Inflammatory macrophage treated with lipopolysaccharide for 1 hour (primary cell): ENCODE data around the gene TOP2A.
A peak's percentile ranks its signal among the peaks of the same experiment; 100 is the strongest.
"Not testable (repeated sequence)": the region's sequence is repeated elsewhere in the genome, so short reads cannot be mapped to it uniquely, and the experiment has no call there.

ENCODE experiments used
- DNase-seq, 2 donors: peaks; one replicate each; pipeline ENCODE4 v3.0.0-alpha.2; 2020 to 2022

TOP2A gene

DNA sequence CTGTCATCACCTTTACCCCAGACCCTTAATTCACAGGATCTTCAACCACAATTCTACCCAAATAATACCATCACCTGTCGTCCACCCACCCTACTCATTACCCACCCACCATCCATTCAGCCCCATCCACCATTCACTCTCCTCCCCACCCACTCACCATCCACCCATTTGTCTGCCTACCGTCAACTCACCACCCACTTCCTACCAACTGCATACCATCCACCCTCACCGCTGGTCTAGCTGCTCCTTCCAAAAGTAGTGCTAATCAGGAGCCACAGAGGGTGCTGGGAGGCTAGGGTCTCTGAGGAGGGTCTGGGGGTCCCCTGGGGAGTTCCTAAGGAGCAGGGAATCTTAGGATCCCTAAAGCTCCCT lies 13.5 kb upstream of the TOP2A start:
- DNase-seq: no peak

DNA sequence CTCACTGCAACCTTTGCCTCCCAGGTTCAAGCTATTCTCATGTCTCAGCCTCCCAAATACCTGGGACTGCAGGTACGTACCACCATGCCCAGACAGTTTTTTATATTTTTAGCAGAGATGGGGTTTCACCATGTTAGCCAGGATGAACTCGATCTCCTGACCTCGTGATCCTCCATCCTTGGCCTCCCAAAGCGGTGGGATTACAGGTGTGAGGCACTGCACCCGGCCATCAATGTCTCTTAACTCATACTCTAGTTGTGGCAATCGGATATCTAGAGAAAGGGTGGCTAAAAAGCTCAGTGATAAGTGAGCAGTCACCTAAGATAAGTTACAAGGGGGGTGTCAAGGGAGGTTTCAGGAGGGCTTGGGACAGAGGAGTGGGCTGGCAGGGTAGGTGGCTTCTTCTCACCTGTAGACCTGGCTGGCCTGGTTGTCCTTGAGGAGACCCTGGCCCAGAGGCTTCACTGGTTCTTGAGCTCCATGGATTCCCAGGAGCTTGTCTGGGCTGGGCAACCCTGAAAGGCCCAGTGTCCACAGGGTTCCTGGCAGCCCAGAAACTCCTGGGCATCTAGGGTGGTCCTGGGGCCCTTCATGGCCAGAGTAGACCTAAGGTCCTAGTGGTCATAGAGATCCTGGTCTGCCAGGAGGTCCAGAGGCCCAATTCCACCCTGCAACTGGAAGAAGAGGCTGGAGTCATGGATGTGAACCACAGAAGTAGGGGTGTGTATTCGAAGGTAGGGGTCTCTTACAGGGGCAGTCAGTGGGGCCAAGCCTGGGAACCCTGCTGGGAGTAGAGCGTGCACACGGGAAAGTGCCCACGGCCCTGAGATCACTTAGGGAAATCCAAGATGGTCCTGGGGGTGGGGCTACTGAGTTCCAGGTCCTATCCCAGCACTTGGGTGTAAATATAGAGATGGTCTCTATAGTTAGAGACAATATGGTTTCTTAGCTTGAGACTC lies 12.9 kb upstream of the TOP2A start:
- no peak for DNase-seq

- no peak for DNase-seq
Measured at GRCh38 chr17:40427002-40427491, 9.4 kb upstream of the TOP2A start.

GRCh38 chr17:40425741-40426140 lies 8.0 kb upstream of the TOP2A start:
- DNase-seq: no peak

DNA sequence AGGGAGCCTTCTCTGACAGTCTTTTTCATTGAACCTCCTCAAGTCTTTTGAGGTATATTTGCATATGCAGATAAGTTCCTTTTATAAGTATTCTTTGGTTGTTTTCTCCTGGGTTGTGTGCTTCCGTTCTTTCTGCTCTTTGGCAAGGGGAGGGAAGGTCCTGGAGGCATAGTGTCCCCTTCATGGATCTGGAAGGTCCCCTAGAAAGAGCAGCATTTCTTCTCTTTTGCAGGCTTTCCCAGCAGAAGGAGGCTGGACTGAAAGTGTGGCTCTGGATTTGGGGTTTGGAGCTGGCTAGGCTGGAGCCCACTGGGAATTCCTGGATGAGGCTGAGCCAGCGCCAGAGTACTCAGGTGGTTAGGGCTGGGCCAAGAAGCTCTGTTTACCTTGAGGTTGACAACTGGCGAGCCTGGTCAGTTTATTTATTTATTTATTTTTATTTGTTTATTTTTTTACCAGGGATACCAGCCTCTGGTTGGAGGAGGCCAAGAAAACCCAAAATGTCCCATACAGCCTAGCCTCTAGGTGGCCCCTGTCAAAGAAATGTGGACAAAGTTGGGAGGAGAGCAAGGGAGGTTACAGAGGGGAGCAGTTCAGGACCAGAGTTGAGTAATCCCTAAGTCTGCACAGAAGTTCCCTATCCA lies 5.4 kb upstream of the TOP2A start:
- DNase-seq: no peak

DNA sequence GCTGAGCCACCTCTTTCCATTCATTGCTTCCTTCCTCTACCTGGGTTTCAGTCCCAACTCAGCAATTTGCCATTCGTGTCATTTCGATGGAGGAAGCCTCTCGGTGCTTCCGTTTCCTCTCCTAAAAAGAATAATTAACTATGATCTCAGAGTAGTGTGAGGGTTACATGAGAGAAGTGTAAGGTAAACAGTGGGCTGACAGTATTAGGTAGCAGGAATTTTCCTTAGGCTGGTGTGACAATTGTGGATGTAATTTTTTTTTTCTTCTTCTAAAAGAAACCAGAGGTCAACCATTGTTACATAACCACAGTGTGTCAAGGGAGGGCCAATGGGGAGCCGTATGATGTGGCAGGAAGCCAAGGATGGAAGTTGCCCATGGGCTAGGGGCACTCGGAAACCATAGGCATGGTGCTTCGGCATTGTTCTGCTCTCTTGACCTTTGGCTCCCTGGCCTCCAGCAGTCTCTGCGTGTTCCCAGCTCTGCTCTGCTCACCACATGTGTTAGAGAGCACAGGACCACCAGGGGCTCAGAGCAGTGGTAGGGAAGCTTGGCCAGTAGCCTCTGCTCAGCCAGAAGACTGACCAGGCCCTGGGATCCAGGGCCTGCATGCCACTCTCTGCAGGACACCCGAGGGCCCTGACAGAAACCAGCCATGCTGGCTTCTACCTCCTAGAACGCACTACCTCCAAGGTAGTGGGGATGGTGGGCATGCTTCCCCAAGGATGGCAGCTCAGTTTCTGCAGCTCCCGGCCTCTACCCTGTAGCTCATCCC lies 2.0 kb upstream of the TOP2A start:
- peak in 1 of 2 donors; percentile 33 for DNase-seq

DNA sequence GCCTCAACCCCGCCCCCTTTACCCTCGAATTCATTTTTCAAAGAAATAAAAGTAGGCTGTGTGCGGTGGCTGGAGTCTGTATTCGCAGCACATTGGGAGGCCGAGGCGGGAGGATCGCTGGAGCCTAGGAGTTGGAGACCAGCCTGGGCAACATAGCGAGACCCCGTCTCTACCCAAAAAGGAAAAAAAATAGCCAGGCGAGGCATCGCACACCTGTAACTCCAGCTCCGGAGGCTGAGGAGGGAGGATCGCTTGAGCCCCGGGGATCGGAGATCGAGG lies 671 bp upstream of the TOP2A start:
- no peak for DNase-seq

DNA sequence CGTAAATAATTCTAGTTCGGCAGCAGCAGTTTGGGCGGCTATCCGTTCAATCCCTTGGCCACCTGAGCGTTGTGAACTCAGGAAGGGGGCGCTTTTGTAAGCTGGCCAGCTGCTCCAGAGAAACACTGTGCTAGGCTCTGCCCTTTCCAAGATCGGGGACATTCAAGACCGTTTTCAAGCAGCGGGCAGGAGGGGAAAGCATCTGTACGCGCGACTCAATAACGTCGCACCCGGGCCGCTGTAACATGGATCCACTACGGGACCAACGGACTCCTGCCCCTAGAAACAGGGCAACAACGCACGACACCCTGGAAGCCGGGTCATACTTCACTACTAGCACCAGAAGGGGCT lies 463 bp downstream of the TOP2A start:
- DNase-seq: no peak

- no peak for DNase-seq
Measured at GRCh38 chr17:40416671-40417070, 1.0 kb downstream of the TOP2A start.

DNA sequence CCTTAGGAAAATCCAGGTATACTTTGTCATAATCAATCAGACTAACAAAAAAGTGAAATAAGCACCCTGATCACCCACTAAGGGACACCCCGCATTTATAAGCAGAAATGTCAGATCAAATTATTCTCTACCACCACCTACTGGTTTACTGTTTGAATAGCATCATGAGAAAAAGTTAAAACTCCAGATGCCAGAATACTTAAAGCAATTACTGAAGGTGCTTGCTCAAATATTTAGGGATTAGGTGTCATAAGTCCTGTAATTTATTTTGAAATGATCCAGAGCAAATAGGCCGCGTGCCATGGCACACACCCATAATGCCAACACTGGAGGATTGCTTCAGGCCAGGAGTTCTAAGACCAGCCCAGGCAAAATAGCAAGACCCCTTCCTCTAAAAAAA lies 2.3 kb downstream of the TOP2A start:
- peak; percentile 34 to 76 for DNase-seq

- DNase-seq: not testable (repeated sequence)
Measured at GRCh38 chr17:40414312-40414711, 3.4 kb downstream of the TOP2A start.

- no peak for DNase-seq
Measured at GRCh38 chr17:40412880-40413279, 4.8 kb downstream of the TOP2A start.

DNA sequence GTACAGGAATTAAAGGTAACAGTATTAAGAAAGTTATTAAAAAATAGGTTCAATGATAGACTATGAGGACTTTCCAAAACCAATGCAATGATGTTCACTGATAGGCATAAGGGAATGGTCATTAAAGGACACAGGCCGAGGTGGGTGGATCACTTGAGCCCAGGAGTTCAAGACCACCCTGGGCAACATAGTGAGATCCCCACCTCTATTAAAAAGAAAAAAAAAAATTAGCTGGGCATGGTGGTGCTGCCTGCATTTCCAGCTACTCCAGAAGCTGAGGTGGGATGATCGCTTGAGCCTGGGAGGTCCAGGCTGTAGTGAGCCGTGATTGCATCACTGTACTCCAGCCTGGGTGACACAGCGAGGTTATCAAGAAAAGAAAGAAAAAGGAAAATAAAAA lies 5.9 kb downstream of the TOP2A start:
- DNase-seq: no peak

- no peak for DNase-seq
Measured at GRCh38 chr17:40410082-40410481, 7.6 kb downstream of the TOP2A start.

DNA sequence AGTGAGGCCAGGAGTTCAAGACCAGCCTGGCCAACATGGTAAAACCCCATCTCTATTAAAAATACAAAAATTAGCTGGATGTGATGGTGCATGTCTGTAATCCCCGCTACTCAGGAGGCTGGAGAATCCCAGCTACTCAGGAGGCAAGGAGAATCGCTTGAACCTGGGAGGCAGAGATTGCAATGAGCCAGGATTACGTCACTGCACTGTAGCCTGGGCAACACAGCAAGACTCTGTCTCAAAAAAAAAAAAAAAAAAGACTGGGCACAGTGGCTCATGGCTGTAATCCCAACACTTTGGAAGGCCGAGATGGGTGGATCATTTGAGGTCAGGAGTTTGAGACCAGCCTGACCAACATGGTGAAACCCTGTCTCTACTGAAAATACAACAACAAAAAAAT lies 8.2 kb downstream of the TOP2A start:
- not testable (repeated sequence) for DNase-seq

DNA sequence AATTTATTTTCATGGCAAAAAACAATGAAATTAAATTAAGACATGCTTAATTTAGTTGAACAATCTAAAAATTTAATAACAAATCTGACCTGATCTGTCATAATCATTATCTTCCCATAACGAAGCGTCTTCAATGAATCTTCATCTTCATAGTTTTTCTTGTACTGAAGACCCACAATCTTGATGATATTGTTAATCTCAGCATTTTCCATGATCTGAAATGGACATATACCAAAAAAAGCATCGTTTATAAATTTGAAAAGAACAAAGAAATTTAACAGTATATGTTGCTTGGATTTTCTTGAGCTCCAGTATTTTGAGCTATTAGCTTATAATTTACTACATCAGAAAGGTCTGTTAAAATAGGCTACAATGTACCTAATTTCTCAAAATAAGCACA lies 10.2 kb downstream of the TOP2A start:
- DNase-seq: no peak

GRCh38 chr17:40404003-40404402 lies 13.7 kb downstream of the TOP2A start:
- no peak for DNase-seq

GRCh38 chr17:40402668-40403067 lies 15.0 kb downstream of the TOP2A start:
- DNase-seq: no peak

- peak; percentile 45 to 76 for DNase-seq
Measured at GRCh38 chr17:40399185-40399584, 18.5 kb downstream of the TOP2A start.

- not testable (repeated sequence) for DNase-seq
Measured at GRCh38 chr17:40386555-40386954, 31.1 kb downstream of the TOP2A start.

DNA sequence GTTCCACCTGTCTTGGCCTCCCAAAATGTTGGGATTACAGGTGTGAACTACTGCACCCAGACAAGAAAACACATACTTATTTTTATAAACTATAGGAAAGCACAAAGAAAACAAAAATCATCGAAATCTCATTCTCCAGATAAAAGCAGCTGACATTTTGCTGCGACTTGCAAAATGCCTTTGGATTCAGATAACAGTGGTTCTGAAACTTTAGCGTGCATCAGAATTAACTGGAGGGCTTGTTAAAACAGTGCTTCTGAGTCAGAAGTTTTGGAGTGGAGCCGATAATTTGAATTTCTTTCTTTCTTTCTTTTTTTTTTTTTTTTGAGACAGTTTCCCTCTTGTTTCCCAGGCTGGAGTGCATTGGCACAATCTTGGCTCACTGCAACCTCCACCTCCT lies 35.4 kb downstream of the TOP2A start:
- no peak for DNase-seq

DNA sequence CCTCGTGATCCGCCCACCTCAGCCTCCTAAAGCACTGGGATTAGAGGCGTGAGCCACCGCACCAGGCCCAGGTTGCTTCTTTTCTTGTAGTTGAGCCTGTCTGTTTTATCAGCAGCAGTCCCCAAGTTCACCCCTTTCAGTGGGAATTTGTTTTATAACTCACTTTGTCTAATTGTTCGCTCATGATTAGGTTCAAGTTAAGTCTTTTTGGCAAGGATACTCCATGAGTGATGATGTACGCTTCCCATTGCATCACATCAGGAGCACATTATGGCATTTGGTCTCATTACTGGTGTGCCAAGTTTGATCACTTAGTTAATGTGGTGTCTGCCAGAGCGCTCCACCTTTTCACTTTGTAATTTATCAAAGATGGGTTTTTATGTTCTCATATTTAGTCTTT lies 38.7 kb downstream of the TOP2A start:
- no peak for DNase-seq

DNA sequence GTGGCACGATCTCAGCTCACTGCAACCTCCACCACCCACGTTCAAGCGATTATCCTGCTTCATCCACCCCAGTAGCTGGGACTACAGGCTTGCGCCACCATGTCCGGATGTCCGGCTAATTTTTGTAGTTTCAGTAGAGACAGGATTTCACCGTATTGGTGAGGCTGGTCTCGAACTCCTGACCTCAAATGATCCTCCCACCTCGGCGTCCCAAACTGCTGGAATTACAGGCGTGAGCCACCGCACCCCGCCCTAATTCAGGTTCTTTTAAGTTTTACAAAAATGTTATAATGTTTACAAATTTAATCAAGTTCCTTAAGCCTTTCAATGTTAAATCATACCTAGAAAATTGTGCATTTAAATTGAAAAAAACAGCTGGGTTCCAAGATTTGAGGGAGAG lies 39.9 kb downstream of the TOP2A start:
- no peak for DNase-seq

- not testable (repeated sequence) for DNase-seq
Measured at GRCh38 chr17:40376541-40376940, 41.2 kb downstream of the TOP2A start.
